HG03460 (cell line): ENCODE results near the gene VAPA.
A peak's percentile ranks its signal among the peaks of the same experiment; 100 is the strongest.

Experiments
- ATAC-seq: cut with Tn5 transposase; IDR thresholded peaks from one replicate; pipeline ENCODE4 v1.9.1; 2021; ENCODE audit not compliant: unreplicated experiment

The VAPA gene

GRCh38 chr18:9913526-9914333 is at the start of gene VAPA:
Gene VAPA (plus strand): TSS chr18:9914016. CDS start chr18:9914257, 241 bp downstream.
- ATAC-seq: peak; percentile 80

DNA sequence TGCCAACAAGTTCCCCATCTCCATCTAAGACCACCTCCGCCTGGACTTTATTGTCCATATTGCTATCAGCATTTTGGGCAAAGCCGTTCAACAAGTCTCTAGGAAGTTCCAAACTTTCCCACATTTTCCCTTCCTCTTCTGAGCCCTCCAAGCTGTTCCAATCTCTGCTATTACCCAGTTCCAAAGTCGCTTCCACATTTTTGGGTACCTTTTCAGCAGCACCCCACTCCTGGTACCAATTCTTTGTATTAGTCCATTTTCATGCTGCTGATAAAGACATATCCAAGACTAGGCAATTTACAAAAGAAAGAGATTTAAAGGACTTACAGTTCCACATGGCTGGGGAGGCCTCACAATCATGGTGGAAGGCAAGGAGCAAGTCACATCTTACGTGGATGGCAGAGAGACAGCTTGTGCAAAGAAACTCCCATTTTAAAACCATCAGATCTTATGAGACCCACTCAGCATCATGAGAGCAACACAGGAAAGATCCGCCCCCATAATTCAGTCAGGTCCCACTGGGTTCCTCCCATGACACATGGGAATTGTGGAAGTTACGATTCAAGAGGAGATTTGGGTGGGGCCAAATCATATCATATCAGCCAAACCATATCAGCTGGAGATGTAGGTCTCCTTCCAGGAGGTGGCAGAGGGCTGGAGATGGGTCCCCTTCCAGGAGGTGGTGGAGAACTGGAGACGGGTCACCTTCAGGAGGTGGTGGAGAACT is 47.9 kb upstream of the VAPA start:
- no peak for ATAC-seq

DNA sequence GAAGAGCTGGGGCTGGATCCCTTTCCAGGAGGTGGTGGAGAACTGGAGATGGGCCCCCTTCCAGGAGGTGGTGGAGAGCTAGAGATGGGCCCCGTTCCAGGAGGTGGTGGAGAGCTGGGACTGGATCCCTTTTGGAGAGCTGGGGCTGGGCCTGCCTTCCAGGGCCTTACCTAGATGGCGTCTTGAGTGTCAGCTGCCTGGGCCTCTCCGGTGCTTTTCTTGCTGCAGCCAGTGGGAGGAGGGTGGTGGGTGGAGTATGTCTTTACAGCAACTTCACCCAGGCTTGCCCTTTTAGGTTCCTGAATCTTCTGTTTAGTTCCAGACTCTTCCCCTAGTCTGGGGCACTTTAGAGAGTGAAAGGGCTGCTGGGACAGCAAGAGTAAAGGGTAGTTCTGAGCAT is 47.2 kb upstream of the VAPA start:
- ATAC-seq: no peak

DNA sequence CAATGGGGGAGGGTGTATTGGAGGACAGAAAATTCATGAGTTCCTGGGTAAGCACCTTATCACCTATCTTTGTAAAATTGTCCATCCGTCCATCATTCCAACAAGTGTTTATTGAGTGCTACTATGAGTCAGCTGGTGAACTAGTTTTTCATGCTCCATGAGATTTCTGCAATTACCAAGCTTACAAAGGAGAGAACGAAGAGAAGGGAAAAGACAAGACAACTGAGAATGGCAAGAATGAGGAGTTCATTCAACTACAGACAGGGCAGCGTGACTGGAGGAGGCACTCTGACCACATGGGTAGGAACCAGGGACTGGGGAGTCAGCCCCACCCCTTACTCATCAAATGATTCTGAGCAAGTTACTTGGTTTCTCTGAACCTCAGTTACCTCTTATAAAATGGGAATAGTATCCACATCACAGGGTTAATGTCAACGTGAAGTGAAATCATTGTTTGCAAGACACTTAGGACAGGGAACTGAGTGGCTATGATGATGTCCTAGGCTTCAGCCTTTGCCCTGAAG is 46.7 kb upstream of the VAPA start:
- ATAC-seq: no peak

- no peak for ATAC-seq
These were observed 44.7 kb upstream of the VAPA start for GRCh38 chr18:9868857-9869714.

GRCh38 chr18:9869715-9870430 is 43.9 kb upstream of the VAPA start:
- no peak for ATAC-seq

DNA sequence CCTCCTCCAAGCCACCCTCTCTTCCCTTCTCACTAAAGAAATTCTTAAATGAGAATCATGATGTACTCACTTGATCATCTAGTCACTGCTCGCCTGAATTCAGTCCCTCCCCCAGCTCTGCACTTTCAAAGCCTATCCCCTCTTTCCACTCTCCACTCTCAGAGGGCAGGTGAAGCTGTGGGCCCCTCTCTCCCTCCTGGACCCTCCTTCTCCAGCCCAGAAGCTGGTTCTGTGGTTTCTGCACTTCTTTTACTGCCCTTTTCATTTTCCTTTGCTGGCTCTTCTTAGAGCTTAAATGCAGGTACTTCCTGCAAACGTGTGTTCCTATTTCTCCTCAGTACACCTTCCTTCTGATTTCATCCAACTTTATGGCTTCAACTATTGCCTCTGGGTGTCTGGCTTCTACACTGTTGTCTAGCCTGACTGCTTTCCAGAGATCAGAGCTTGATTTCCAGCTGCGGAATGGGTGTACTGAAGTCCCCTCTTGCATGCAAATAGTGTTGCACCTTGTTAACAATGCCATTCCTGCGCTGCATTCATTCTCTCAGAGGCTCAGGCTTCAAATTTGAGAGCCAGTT is 43.3 kb upstream of the VAPA start:
- no peak for ATAC-seq

DNA sequence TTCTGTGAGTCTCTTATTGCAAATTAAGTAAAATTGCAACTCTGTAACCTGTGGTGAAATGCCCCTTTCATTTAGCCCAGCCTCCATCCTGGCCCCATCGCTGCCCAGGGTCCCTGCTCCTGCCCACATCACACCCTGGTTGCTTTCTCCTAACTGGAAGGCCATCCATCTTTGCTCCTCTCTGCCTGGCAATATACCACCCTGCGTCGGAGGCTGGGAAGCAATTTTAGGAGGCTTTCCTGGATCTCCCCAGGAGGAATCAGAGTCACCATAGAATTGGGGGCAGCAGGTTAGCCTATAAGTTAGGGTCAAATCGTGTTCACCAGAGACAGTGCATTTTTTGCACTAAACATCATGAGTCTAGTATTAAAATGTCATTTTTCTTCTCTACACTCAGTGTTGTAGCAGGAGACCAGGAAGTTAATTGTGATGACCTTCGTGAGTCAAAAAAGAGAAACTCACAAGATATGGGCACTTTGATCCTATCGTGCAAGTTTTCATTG is 42.5 kb upstream of the VAPA start:
- no peak for ATAC-seq

DNA sequence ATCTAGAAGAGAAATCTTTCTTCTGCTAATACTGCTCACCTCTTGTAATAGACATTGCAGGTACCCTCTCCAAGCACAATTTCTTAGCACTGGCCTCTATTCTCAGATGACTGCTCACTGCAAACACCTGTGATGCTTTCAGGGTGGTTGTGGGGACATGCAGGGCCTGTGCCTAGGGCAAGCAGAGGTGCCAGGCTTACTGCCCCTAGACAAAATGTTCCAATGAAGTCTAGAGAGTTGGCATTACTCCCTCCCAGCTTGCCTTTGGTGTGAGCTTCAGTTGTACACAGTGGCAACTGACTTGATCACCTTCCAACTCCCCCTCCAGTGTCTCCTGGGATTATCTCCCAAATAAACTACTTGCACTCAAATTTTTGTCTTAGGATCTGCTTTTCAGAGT is 41.0 kb upstream of the VAPA start:
- no peak for ATAC-seq

- no peak for ATAC-seq
These were observed 39.1 kb upstream of the VAPA start for GRCh38 chr18:9874728-9875127.

- ATAC-seq: no peak
These were observed 37.5 kb upstream of the VAPA start for GRCh38 chr18:9876212-9876866.

DNA sequence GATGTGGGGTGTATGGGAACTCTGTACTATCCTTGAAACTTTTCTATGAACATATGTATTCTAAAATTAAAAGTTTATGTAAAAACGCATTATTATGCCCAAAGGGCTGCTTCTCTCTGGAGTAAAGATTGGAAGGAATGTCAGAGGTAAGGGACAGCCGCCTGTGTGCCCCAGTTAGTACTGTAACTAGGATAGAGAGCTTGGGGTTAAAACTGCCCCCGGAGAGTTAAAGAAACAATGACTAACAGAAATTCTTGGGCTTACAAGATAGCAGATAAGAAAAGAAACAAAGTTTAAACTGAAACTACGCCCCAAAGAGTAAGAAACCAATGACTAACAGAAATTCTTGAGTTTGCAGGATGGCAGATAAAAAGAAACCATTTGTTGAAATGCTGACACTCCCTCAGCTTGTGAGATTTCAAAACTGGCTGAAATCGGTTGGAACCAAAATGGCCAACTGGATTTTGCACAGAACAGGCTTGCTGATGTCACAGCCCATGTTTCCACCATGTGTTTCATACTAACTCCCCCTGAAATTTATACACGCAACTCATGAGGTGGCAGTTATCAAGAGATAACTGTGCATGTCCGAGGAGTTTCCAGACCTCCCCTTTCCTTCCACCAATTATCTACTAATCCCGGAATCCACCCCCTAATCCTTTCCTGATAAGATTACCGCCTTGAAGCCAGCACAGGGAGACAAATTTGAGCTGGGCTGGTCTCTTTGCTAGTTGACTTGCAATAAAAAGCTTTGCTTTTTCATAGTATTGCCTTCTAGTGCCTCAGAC is 36.8 kb upstream of the VAPA start:
- ATAC-seq: no peak

DNA sequence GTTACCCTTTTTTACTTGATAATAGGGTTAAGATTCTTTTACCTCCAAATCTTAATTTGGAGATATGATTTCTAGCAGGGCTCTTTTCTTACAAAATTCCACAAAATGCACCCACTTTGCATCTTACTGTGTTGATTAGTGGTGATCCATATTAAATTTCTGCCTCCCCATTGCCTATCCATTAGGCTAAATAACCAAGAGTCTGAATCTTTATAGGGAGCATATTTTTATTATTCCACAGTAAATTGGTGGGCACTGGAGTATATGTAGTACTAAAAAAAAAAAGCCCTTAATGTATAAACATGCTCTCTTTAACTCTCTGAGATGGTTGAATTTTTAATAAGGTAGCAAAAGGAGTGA is 36.2 kb upstream of the VAPA start:
- ATAC-seq: no peak

- ATAC-seq: no peak
These were observed 35.7 kb upstream of the VAPA start for GRCh38 chr18:9878095-9878494.

DNA sequence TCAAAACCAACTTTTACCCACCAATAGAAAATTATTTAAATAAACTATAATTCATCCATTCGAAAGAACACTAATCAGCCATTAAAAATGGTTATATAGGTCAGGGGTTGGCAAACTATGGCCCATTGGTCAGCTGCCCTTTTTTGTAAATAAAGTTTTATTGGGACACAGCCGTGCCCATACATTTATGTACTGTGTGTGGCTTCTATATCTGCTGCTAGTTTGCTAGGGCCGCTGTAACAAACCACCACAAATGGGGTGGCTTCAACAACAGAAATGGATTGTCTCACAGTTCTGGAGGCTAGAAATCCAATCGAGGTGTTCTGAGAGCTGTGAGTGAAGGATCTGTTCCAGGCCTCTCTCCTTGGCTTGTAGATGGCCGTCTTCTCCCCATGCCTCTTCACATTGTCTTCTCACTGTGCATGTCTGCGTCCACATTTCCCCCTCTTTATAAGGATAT is 35.0 kb upstream of the VAPA start:
- ATAC-seq: no peak

DNA sequence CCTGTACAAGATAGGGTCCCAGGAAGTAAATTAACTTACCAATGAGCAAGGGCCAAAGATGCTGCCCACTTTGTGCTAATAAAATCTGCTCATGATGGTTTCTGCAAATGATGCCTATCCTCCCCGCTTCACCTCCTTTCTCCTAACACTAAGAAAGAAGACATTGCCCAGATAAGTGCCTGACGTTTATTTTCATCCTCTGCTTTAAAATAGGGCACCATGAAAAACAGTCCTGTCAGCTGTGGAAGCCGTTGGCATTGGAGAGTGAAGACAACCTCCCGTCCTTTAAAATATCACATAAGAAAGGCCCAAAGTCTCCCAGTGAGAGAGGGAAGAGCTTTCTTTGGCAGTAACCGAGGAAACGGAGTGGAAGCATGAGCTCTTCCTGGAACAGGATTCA is 29.7 kb upstream of the VAPA start:
- ATAC-seq: no peak

DNA sequence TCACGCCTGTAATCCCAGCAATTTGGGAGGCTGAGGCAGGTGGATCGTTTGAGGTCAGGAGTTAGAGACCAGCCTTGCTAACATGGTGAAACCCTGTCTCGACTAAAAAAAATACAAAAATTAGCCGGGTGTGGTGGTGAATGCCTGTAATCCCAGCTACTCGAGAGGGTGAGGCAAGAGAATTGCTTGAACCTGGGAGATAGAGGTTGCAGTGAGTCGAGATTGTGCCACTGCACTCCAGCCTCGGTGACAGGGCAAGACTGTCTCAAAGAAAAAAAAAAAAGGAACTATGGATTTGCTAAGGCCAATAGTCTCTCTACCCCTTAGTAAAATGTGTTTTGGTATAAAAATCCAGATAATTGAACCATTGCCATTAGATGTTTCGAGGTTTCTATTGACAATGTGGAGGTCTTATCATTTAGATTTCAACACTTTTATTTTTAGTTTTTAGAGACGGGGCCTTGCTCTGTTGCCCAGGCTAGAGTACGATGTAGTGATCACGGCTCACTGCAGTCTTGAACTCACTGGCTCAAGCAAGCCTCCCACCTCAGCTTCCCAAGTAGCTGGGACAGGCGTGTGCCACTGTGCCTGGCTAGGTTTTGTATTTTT is 29.2 kb upstream of the VAPA start:
- no peak for ATAC-seq
